Neural cell (in vitro differentiated cells): Measurements from ENCODE around the gene NAB2. TPM values are rescaled to one million over a fixed set of nuclear protein-coding genes. Genes with fewer than 3 reads are reported as not detected.

ENCODE experiments used
- H2AFZ ChIP-seq: fragments of 200-600, 300-800 bp; sonication (generic), shearing (Covaris generic); 2 replicates; pipeline ENCODE4 v1.6.0; 2014; ENCODE audit warnings: low read depth, mild to moderate bottlenecking, antibody characterized with exemption, low read length, moderate library complexity
- H3F3A ChIP-seq: fragments of 200-600 bp; shearing (Covaris generic); 2 replicates; pipeline ENCODE4 v1.6.1; 2016; ENCODE audit warnings: mild to moderate bottlenecking, moderate library complexity, mixed read lengths, antibody characterized with exemption, low read length; ENCODE audit not compliant: insufficient read depth, poor library complexity, severe bottlenecking
- H3K27ac ChIP-seq: fragments of 200-600, 300-800 bp; sonication (generic), shearing (Covaris generic); 2 replicates; pipeline ENCODE4 v1.5.1; 2014; ENCODE audit warnings: mild to moderate bottlenecking, low read length, moderate library complexity
- H3K27me3 ChIP-seq: fragments of 300-800, 200-600 bp; sonication (generic), shearing (Covaris generic); 2 replicates; pipeline ENCODE4 v1.6.0; 2014; ENCODE audit warnings: mild to moderate bottlenecking, low read depth, low read length, moderate library complexity; ENCODE audit not compliant: insufficient read depth
- H3K36me3 ChIP-seq: fragments of 300-800, 200-600 bp; sonication (generic), shearing (Covaris generic); 2 replicates; pipeline ENCODE4 v1.5.1; 2014; ENCODE audit warnings: mild to moderate bottlenecking, antibody characterized with exemption, low read length, moderate library complexity; ENCODE audit not compliant: insufficient read depth
- H3K4me2 ChIP-seq: fragments of 300-800, 200-600 bp; sonication (generic), shearing (Covaris generic); 2 replicates; pipeline ENCODE4 v1.6.0; 2014; ENCODE audit warnings: mild to moderate bottlenecking, low read length
- H3K4me3 ChIP-seq: fragments of 300-800, 200-600 bp; sonication (generic), shearing (Covaris generic); 2 replicates; pipeline ENCODE4 v1.5.1; 2014; ENCODE audit warnings: mild to moderate bottlenecking, low read length, moderate library complexity
- H3K79me2 ChIP-seq: fragments of 200-600 bp; shearing (Covaris generic); replicated peaks from 2 replicates; pipeline ENCODE4 v1.6.0; 2014; ENCODE audit warnings: mild to moderate bottlenecking, low read length, moderate library complexity; ENCODE audit not compliant: insufficient read depth
- H3K9ac ChIP-seq: fragments of 300-800, 200-600 bp; sonication (generic), shearing (Covaris generic); 2 replicates; pipeline ENCODE4 v1.6.1; 2016; ENCODE audit warnings: mild to moderate bottlenecking, low read length, mixed read lengths
- H3K9me2 ChIP-seq: fragments of 200-600 bp; shearing (Covaris generic); 2 replicates; pipeline ENCODE4 v1.6.1; 2016; ENCODE audit warnings: mild to moderate bottlenecking, low read length, mixed read lengths; ENCODE audit not compliant: insufficient read depth
- H3K9me3 ChIP-seq: fragments of 200-600, 300-800 bp; sonication (generic), shearing (Covaris generic); 2 replicates; pipeline ENCODE4 v1.6.1; 2016; ENCODE audit warnings: mild to moderate bottlenecking, mixed run types, low read length, moderate library complexity, mixed read lengths
- H4K20me1 ChIP-seq: fragments of 200-600 bp; shearing (Covaris generic); 2 replicates; pipeline ENCODE4 v1.6.1; 2016; ENCODE audit warnings: mild to moderate bottlenecking, mixed run types; ENCODE audit not compliant: insufficient read depth
- EP300 ChIP-seq: fragments of 450-650 bp; conservative IDR thresholded peaks from 2 replicates; pipeline ENCODE4 v1.6.1; 2014; ENCODE audit warnings: antibody characterized with exemption, mild to moderate bottlenecking, moderate library complexity; ENCODE audit not compliant: poor library complexity, severe bottlenecking
- EZH2 ChIP-seq: fragments of 200-600, 300-800 bp; shearing (Covaris generic), sonication (generic); IDR thresholded peaks from 2 replicates; pipeline ENCODE4 v1.6.1; 2014; ENCODE audit warnings: antibody characterized with exemption, low read length, borderline replicate concordance, mild to moderate bottlenecking; ENCODE audit not compliant: insufficient read depth, poor library complexity, severe bottlenecking
- MXI1 ChIP-seq: fragments of 450-650 bp; conservative IDR thresholded peaks from 2 replicates; pipeline ENCODE4 v1.6.1; 2014; ENCODE audit warnings: antibody characterized with exemption, mild to moderate bottlenecking; ENCODE audit not compliant: poor library complexity, severe bottlenecking
- POLR2AphosphoS5 ChIP-seq: IDR thresholded peaks from 2 replicates; pipeline ENCODE4 v1.6.1; 2012
- RAD21 ChIP-seq: fragments of 450-650 bp; conservative IDR thresholded peaks from 2 replicates; pipeline ENCODE4 v1.6.1; 2014; ENCODE audit warnings: antibody characterized with exemption, mild to moderate bottlenecking, moderate library complexity
- TAF1 ChIP-seq: IDR thresholded peaks from 2 replicates; pipeline ENCODE4 v1.6.1; 2012; ENCODE audit warnings: low read depth
- polyA plus RNA-seq: library from polyadenylated mRNA; depleted of rRNA; stranded (reverse); fragments of >200 nt; gene quantifications from 2 replicates; pipeline ENCODE4 v1.2.3, GENCODE V29; 2014
- TF ChIP-seq, protein P1 (sequence below): IDR thresholded peaks from 2 replicates; pipeline ENCODE4 v1.6.1; 2012; ENCODE audit warnings: borderline replicate concordance
- TF ChIP-seq, protein P2 (sequence below): fragments of 450-650 bp; IDR thresholded peaks from 2 replicates; pipeline ENCODE4 v1.5.1; 2014; ENCODE audit warnings: antibody characterized with exemption, mild to moderate bottlenecking, moderate library complexity; ENCODE audit not compliant: poor library complexity, severe bottlenecking

NAB2 gene
- polyA plus RNA-seq, 1 donor from 2014 or later = 15.6 TPM

DNA sequence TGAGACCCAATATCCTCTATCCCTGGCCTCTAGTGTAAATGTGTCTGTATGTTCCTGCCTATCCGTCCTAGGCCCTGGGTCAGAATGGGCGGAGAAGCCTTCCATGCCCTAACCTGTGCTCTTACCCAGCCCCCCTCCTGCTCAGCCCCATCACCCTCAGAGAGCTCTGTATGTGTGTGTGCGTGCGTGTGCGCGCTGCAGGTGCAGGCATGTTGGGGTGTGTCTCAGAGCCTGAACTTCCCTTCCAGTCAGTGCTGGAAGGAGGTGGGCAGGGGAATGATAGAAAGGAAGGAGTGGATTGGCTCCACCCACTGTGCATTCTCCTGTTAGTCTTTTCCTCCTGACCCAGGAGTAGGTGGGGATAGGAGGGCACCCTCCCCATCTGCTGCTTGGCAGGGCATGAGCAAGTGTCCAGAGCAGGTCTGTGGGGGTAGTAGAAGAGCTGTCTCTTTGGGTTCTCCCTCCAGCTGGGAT is 7.2 kb downstream of the NAB2 start:
- peaks cover 6% of the 10 kb centered on the region for H3K79me2 ChIP-seq
- H3K4me3 ChIP-seq = no peak overlapping the region
- no peaks in the 10 kb centered on the region for H3K27me3 ChIP-seq
- H3K9ac ChIP-seq = no peak overlapping the region
- no peak overlapping the region for H2AFZ ChIP-seq
- TF ChIP-seq TAF1 (no peak), MXI1 (no peak), RAD21 (no peak)
- TF ChIP-seq, protein P1, sequence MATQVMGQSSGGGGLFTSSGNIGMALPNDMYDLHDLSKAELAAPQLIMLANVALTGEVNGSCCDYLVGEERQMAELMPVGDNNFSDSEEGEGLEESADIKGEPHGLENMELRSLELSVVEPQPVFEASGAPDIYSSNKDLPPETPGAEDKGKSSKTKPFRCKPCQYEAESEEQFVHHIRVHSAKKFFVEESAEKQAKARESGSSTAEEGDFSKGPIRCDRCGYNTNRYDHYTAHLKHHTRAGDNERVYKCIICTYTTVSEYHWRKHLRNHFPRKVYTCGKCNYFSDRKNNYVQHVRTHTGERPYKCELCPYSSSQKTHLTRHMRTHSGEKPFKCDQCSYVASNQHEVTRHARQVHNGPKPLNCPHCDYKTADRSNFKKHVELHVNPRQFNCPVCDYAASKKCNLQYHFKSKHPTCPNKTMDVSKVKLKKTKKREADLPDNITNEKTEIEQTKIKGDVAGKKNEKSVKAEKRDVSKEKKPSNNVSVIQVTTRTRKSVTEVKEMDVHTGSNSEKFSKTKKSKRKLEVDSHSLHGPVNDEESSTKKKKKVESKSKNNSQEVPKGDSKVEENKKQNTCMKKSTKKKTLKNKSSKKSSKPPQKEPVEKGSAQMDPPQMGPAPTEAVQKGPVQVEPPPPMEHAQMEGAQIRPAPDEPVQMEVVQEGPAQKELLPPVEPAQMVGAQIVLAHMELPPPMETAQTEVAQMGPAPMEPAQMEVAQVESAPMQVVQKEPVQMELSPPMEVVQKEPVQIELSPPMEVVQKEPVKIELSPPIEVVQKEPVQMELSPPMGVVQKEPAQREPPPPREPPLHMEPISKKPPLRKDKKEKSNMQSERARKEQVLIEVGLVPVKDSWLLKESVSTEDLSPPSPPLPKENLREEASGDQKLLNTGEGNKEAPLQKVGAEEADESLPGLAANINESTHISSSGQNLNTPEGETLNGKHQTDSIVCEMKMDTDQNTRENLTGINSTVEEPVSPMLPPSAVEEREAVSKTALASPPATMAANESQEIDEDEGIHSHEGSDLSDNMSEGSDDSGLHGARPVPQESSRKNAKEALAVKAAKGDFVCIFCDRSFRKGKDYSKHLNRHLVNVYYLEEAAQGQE = no peak
- TF ChIP-seq, protein P2, sequence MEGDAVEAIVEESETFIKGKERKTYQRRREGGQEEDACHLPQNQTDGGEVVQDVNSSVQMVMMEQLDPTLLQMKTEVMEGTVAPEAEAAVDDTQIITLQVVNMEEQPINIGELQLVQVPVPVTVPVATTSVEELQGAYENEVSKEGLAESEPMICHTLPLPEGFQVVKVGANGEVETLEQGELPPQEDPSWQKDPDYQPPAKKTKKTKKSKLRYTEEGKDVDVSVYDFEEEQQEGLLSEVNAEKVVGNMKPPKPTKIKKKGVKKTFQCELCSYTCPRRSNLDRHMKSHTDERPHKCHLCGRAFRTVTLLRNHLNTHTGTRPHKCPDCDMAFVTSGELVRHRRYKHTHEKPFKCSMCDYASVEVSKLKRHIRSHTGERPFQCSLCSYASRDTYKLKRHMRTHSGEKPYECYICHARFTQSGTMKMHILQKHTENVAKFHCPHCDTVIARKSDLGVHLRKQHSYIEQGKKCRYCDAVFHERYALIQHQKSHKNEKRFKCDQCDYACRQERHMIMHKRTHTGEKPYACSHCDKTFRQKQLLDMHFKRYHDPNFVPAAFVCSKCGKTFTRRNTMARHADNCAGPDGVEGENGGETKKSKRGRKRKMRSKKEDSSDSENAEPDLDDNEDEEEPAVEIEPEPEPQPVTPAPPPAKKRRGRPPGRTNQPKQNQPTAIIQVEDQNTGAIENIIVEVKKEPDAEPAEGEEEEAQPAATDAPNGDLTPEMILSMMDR = no peak
- no peak overlapping the region for H3K27ac ChIP-seq
- no peaks in the 10 kb centered on the region for H4K20me1 ChIP-seq
- H3K9me2 ChIP-seq = no peaks in the 10 kb centered on the region
- H3K4me2 ChIP-seq = no peak overlapping the region
- H3K36me3 ChIP-seq = no peaks in the 10 kb centered on the region
- no peaks in the 10 kb centered on the region for H3F3A ChIP-seq
- H3K9me3 ChIP-seq = no peaks in the 10 kb centered on the region

DNA sequence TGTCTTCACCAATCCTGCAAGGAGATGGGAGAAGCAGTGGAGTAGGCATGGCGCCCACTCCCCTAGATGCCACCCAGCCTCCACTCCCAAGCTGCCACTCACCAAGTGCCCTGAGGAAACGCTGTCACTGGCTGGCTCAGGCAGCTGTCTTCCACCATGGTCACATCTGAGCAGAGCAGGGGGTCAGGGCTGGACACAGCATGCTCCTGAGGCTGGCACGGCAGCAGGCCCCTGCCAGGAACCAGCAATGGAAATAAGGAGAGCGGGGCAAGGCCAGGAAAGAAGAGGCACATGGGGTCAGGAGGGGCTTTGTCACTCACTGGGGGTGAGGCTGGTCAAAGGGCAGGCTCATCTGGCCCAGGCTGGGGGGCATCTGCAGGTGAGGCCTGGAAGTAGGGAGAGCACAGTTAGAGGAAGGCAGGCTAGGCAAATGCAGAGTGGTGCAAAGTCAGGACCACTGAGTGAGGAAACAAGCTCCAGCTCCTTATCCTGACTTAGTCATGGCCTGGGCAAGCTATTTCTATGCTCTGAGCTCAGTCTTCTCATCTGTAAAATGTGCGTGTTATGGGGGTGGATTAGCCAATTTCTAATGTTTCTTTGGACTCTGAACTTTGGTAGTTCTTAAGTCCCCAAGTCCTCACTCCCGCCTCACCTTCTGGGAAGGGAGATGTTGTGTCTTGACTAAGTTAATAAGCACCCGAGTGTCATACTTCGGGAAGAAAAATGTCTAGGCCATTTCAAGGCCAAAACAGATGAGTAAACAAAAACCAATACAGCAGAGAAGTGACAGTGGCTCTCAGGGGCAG is 8.0 kb downstream of the NAB2 start:
- Histone ChIP-seq H3K9me3 (no peaks in the 10 kb centered on the region), H3K36me3 (no peaks in the 10 kb centered on the region), H3K27ac (no peak overlapping the region), H3K9me2 (no peaks in the 10 kb centered on the region), H2AFZ (no peak overlapping the region), H3K27me3 (no peaks in the 10 kb centered on the region), H4K20me1 (no peaks in the 10 kb centered on the region), H3K4me2 (no peak overlapping the region), H3K9ac (no peak overlapping the region), H3K79me2 (no peaks in the 10 kb centered on the region), H3F3A (no peaks in the 10 kb centered on the region), H3K4me3 (no peak overlapping the region)
- TF ChIP-seq EP300 = no peak
- TF ChIP-seq EZH2 = no peak
- TF ChIP-seq MXI1 = no peak
- no peak for TF ChIP-seq POLR2AphosphoS5

DNA sequence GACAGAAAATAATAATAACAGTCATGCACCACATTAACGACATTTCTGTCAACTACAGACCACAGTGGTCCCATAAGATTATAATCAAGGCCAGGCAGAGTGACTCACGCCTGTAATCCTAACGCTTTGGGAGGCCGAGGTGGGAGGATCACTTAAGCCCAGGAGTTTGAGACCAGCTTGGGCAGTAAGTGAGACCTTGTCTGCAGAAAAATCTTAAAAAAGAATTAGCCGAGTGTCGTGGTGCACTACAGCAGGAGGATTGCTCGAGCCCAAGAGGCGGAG is 8.6 kb downstream of the NAB2 start:
- H3K4me3 ChIP-seq = no peak overlapping the region
- no peak overlapping the region for H2AFZ ChIP-seq
- H3K4me2 ChIP-seq = no peak overlapping the region
- TF ChIP-seq RAD21 = no peak
- H3K27ac ChIP-seq = no peak overlapping the region
- no peaks in the 10 kb centered on the region for H4K20me1 ChIP-seq
- no peaks in the 10 kb centered on the region for H3K27me3 ChIP-seq
- H3F3A ChIP-seq = no peaks in the 10 kb centered on the region
- H3K9ac ChIP-seq = no peak overlapping the region
- H3K79me2 ChIP-seq = no peaks in the 10 kb centered on the region
- H3K9me2 ChIP-seq = no peaks in the 10 kb centered on the region
- no peaks in the 10 kb centered on the region for H3K36me3 ChIP-seq
- H3K9me3 ChIP-seq = no peaks in the 10 kb centered on the region
